ENCODE results near the gene OLFML2B.

The OLFML2B gene

DNA sequence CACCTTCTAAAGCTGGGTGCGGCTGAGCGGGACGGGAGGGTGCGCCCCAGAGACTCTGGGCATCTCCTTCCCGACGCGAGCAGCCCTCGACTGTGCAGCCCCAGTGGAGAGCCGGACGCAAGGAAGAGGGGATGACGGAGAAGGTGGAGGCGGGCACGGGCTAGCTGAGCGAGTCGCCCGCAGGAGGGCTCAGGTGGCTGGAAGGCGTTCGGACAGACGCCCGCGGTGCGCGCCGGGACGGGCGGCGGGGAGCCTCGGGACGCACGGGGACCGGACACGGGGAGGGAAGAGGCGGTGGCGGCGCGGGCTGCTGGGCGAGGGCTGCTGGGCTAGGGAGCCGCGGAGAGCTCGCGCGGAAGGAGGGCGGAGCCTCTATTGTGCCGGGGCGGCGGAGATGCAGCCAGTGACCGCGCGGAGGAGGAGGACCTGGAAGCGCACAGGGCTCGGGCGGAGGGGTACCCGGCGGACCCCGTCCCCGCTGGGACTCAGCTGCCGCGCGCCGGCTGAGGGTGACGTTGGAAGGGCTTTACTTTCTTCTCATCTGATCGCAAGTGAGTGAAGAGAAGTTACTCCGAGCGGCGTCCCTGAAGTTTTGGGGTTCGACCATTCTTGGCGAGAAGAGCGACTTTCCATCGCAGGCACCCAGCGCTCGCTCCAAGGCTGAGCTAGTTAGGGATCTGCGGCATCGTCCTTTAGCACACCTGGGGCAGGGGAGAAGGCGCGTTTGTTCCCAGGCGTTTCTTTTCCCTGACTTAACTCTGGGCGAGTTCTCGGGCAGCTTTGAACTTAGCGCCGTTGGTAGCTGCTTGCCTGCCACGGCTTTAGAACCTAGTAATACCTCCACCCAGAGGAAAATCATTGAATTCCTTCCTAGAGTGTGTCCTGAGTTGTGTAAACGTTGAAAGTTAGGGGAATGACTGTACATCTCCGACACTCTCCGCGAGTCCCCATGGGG lies at the start of gene OLFML2B:
Gene OLFML2B (minus strand): TSS at position 323 of the 955 bp plus-strand sequence. CDS start 439 bp downstream, outside the sequence.
- Histone ChIP-seq H3K27ac (ENCODE audit: low read length) (no peak within 1 kb of the TSS), H2AFZ (ENCODE audit: low read depth, low read length) (peak within 1 kb of the TSS; percentile 65), H3K9me3 (ENCODE audit: insufficient read depth, low read length) (peaks cover 20% of the 10 kb centered on the region; the same call in 1 of the 2 replicates), H3K27me3 (ENCODE audit: low read depth, low read length) (peaks cover 20% of the 10 kb centered on the region), H3K4me1 (ENCODE audit: low read length) (peaks cover 23% of the 10 kb centered on the region), H3K4me2 (ENCODE audit: low read length) (peak within 1 kb of the TSS; percentile 72), H3K9ac (ENCODE audit: low read length) (peak within 1 kb of the TSS; percentile 38), H3K79me2 (ENCODE audit: low read length) (no peaks in the 10 kb centered on the region), H3K36me3 (replicated peaks; ENCODE audit: low read depth, low read length) (peaks cover 7% of the 10 kb centered on the region), H4K20me1 (ENCODE audit: insufficient read depth, low read length) (no peaks in the 10 kb centered on the region), H3K4me3 (ENCODE audit: low read length) (peak within 1 kb of the TSS; percentile 77)
- TF ChIP-seq, protein P1, sequence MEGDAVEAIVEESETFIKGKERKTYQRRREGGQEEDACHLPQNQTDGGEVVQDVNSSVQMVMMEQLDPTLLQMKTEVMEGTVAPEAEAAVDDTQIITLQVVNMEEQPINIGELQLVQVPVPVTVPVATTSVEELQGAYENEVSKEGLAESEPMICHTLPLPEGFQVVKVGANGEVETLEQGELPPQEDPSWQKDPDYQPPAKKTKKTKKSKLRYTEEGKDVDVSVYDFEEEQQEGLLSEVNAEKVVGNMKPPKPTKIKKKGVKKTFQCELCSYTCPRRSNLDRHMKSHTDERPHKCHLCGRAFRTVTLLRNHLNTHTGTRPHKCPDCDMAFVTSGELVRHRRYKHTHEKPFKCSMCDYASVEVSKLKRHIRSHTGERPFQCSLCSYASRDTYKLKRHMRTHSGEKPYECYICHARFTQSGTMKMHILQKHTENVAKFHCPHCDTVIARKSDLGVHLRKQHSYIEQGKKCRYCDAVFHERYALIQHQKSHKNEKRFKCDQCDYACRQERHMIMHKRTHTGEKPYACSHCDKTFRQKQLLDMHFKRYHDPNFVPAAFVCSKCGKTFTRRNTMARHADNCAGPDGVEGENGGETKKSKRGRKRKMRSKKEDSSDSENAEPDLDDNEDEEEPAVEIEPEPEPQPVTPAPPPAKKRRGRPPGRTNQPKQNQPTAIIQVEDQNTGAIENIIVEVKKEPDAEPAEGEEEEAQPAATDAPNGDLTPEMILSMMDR (IDR thresholded peaks at IDR 0.05; ENCODE audit: low read depth, low read length) = peak; percentile 44
- no peak for TF ChIP-seq EZH2phosphoT487 (IDR thresholded peaks at IDR 0.05; ENCODE audit: low read depth)

DNA sequence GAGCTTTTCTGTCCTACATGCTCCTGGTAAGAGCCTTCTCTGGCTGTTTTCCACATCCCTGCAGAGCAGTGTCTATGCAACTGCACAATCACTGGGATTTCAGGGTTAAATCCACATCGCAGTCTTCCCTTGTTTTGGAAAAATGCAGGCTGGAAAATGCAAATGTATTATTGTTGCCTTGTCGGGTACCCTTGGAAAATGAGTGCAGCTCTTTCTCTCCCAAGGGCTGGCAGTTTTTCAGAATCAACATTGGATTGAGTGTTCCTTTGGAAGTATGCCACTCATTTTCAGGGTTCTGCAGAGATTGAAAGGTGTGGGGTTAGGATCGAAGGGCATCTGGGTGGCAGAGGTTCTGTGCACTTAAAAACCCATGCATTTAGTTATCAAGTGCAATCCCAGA lies 49.1 kb upstream of the OLFML2B start:
- no peaks in the 10 kb centered on the region for H4K20me1 ChIP-seq (ENCODE audit: insufficient read depth, low read length)
- no peak overlapping the region for H3K4me3 ChIP-seq (ENCODE audit: low read length)
- no peaks in the 10 kb centered on the region for H3K36me3 ChIP-seq (replicated peaks; ENCODE audit: low read depth, low read length)
- H3K9ac ChIP-seq (ENCODE audit: low read length) = no peak overlapping the region
- H2AFZ ChIP-seq (ENCODE audit: low read depth, low read length) = no peak overlapping the region
- no peak overlapping the region for H3K4me2 ChIP-seq (ENCODE audit: low read length)
- H3K79me2 ChIP-seq (ENCODE audit: low read length) = no peaks in the 10 kb centered on the region
- no peak overlapping the region for H3K27ac ChIP-seq (ENCODE audit: low read length)
- no peak for TF ChIP-seq EZH2phosphoT487 (IDR thresholded peaks at IDR 0.05; ENCODE audit: low read depth)
- TF ChIP-seq, protein P1 (IDR thresholded peaks at IDR 0.05; ENCODE audit: low read depth, low read length) = no peak
- peaks cover 80% of the 10 kb centered on the region for H3K27me3 ChIP-seq (ENCODE audit: low read depth, low read length)
- H3K9me3 ChIP-seq (ENCODE audit: insufficient read depth, low read length) = no peaks in the 10 kb centered on the region
- H3K4me1 ChIP-seq (ENCODE audit: low read length) = no peaks in the 10 kb centered on the region

DNA sequence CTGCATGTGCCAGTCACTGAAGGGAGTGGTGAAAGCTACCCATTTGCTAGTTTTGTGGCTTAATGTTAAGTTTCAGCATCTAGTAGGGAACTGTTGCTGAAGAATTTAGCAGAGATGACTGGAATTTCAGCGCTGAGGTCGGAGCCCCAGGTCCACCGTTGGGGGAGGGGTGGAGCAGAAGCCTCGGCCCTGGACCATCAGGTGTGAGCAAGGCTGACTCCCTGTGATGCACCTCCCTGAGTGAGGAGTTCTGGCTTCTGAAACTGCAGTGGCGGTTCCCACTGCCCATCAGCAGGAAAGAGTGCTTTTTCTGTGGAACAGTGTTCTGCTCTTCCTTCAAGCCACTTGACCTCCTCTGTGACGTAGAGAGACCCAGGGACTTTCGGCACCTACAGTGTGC lies 47.2 kb upstream of the OLFML2B start:
- no peak overlapping the region for H3K9ac ChIP-seq (ENCODE audit: low read length)

More for the DNA sequence above, 47.2 kb upstream of the OLFML2B start:
- Histone ChIP-seq H3K36me3 (replicated peaks; ENCODE audit: low read depth, low read length) (no peaks in the 10 kb centered on the region), H4K20me1 (ENCODE audit: insufficient read depth, low read length) (no peaks in the 10 kb centered on the region), H2AFZ (ENCODE audit: low read depth, low read length) (no peak overlapping the region), H3K79me2 (ENCODE audit: low read length) (no peaks in the 10 kb centered on the region), H3K27ac (ENCODE audit: low read length) (no peak overlapping the region), H3K4me1 (ENCODE audit: low read length) (no peaks in the 10 kb centered on the region), H3K9me3 (ENCODE audit: insufficient read depth, low read length) (no peaks in the 10 kb centered on the region), H3K27me3 (ENCODE audit: low read depth, low read length) (peaks cover 76% of the 10 kb centered on the region), H3K4me3 (ENCODE audit: low read length) (no peak overlapping the region), H3K4me2 (ENCODE audit: low read length) (no peak overlapping the region)
- TF ChIP-seq, protein P1 (IDR thresholded peaks at IDR 0.05; ENCODE audit: low read depth, low read length) = no peak
- no peak for TF ChIP-seq EZH2phosphoT487 (IDR thresholded peaks at IDR 0.05; ENCODE audit: low read depth)

All from OCI-LY3 (cell line).